Epidermal melanocyte (primary cell): Measurements from ENCODE around the gene BOD1.

ENCODE experiments used
- DNase-seq: peaks from one replicate; pipeline ENCODE4 v3.0.0; 2011; ENCODE audit warnings: low spot score; ENCODE audit not compliant: insufficient read length

BOD1 gene

GRCh38 chr5:173640156-173640804, 23.8 kb upstream of the BOD1 start:
- no peak for DNase-seq

GRCh38 chr5:173638126-173639040, 21.9 kb upstream of the BOD1 start:
- no peak for DNase-seq

DNA sequence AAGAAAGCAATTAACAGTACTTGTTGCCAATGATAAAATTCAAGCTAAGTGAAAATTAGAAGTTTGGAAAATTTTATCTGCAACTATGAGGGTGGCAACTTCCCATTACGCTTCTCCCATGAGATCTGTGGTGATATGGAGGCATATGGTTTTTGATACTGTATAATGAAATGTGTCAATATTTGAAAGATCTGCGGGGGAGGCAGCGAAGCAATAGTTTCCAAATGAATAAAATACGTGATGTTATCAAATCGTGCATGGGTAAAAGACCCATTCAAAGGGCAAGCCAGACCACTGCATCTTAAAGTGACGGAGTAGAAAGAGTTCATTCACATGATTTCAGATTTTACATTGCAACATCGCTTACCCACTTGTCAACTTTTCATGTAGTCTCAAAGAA, 20.9 kb upstream of the BOD1 start:
- DNase-seq = no peak

GRCh38 chr5:173634465-173634983, 18.1 kb upstream of the BOD1 start:
- no peak for DNase-seq

- no peak for DNase-seq
These were observed 16.9 kb upstream of the BOD1 start for GRCh38 chr5:173633304-173633703.

GRCh38 chr5:173631478-173631877, 15.0 kb upstream of the BOD1 start:
- no peak for DNase-seq

GRCh38 chr5:173630724-173631365, 14.4 kb upstream of the BOD1 start:
- no peak for DNase-seq

DNA sequence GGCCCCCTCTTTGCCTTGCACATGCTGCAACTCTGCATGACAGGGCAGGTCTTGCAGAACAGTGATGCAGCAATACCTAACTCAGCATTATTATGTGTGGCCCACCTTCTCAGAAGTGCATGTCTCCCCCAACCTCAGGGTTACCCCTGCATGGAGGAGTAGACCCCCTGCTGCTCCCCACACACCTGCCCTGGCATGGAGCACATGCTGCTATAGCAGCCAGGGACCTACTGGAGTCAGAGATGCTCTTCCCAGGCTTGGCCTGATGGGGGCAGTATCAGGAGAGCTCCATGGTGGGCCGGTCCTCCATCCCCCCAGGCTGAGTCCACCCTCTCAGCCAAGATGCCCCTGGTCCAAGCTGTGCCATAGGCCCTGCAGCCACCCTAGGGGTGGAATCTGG, 13.2 kb upstream of the BOD1 start:
- no peak for DNase-seq

DNA sequence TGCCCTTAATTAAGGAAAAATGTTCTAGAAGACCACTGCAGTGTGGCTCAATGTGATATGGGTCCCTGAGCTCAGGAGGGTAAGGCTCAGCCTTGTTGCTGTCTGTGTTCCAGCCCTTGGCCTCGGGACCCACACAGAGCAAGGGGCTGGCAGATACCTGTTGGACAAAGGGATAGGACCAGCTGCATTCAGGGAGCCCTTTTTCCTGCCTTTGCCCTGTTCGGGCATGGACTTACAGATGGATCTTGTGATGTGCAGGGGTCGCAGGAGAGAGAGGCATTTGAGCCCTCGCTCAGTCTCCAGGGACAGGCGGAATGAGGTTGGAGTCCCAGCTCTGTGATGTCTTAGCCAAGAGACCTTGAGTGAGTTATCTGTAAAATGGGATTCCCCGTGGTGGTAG, 12.1 kb upstream of the BOD1 start:
- no peak for DNase-seq

DNA sequence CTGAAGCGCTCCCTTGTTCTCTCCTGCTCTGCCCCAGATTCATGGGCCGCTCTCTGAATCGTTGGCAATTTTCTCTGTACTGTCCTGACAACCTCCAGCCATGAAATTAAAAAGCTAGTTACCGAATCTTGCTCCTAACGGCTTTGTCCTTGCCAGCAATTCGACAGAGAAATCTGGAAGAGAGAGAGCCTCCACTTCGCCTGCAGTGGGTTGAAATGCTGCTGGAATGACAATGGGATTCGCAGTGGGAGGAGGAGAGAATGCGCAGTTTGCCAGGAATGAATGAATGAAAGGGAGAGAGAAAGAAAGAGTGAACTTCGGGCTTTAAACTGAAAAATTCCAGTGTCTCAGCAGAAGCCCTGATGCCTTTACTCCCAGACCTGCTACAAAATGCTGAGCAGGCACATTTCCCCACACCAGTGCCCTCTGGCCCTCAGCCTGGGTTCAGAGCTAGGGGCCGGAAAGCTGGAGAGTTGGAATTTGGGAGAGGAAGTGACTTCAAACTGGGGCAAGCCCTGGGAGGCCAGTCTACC, 11.5 kb upstream of the BOD1 start:
- no peak for DNase-seq

DNA sequence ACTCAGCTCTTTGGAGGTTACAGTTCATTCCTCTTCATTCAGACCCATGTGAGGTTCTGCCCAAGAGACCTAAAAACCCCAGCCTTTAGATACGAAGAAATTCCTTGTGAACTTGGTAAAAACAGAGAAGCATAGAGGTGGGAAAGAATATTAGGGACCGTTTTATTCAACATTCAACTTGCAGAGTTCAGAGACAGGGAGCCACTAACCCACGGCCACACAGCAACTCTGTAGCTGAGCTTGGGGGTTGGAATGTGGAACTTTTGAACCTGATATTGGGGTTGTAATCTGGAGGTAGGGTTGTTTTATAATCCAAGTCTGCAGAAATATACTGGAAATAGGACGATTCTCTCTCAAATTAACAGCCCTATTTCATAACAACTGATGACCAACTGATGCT, 10.8 kb upstream of the BOD1 start:
- DNase-seq = no peak

GRCh38 chr5:173626505-173626820, 10.0 kb upstream of the BOD1 start:
- no peak for DNase-seq

DNA sequence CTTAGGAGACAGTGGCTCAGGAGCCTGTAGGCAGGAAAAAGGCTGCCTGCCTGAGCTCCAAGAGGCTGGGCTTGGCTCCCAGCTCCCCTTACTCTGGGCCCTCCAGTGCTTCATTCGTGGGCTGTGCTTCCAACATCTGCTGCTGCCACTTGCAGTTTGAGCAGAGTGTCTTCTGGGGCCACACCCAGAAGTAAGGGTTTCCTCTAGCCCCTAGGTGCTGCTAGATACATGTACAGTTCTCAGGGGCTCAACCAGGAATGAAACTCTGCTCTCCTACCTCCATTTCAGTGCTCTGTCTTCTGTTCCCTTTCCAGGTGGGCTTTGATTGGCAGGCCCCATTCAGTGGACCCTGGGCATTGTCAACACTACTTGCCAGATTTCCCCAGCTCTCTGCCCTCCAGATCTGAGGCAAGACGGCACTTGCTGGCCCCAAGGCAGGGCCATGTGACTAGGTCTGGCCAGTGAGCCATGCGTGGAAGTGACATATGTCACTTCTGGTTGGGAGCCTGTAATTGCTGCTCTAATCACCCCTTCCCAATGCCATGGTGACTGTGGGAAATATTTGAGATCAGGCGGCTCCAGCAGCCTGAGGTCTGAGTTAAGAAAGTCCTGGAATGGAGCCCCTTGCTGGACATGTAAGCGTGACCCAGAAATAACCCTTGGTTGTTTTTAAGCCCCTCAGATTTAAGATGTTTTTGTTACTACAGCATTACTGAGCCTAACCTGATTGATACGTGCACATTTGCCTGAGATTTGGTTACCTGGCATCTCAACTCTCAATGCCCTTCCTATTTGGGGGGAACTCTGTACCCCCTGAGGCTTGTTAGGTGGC, 9.4 kb upstream of the BOD1 start:
- DNase-seq = no peak

- DNase-seq = no peak
These were observed 8.8 kb upstream of the BOD1 start for GRCh38 chr5:173625261-173625660.

GRCh38 chr5:173624282-173624681, 7.8 kb upstream of the BOD1 start:
- DNase-seq = no peak

- DNase-seq = no peak
These were observed 7.3 kb upstream of the BOD1 start for GRCh38 chr5:173623789-173624188.

GRCh38 chr5:173623296-173623771, 6.9 kb upstream of the BOD1 start:
- no peak for DNase-seq

GRCh38 chr5:173622183-173623047, 6.0 kb upstream of the BOD1 start:
- DNase-seq = no peak

DNA sequence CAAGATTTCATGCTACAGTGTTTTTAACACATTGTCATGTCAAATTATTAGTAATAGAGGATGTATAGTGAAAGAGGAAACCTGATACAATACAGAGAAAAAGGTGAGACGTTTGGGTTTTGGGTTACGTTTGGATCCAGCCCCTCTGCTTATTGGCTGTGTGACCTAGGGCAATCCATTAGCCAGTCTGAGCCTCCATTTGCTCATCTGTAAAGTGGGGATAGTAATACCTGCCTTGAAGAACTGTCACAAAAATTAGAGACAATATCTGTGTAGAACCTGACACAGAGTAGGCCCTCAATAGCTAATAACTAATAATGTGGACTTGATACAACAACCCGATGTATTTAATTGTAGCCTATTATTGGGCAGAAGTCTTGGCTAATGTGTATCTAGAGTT, 4.3 kb upstream of the BOD1 start:
- no peak for DNase-seq

- DNase-seq = peak; percentile 55
These were observed 2.6 kb upstream of the BOD1 start for GRCh38 chr5:173618927-173619519.
